GM18861 (cell line): Measurements from ENCODE around the gene NPY1R.

Source experiments
- ATAC-seq: cut with Tn5 transposase; IDR thresholded peaks from one replicate; pipeline ENCODE4 v1.9.1; 2021; ENCODE audit not compliant: unreplicated experiment

NPY1R gene

GRCh38 chr4:163280703-163281519 is 51.5 kb downstream of the NPY1R start:
- ATAC-seq, result no peak

DNA sequence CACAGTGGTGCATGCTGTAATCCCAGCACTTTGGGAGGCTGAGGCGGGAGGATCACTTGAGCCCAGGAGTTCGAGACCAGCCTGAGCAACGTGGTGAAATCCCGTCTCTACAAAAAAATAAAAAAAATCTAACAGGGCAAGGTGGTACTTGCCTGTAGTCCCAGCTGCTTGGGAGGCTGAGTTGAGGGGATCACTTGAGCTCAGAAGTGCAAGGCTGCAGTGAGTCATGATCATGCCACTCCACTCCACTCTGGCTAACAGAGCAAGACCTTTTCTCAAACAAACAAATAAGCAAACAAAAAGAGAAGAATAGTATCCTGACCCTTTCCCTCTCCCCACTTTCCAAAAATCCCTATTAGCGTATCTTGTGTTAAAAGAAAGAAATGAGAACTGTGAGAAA is 52.7 kb downstream of the NPY1R start:
- ATAC-seq, result no peak

GRCh38 chr4:163274861-163275260 is 57.5 kb downstream of the NPY1R start:
- no peak for ATAC-seq
